GM12878 (cell line): ENCODE results near the gene FDX1.

Experiments used
- CEBPB ChIP-seq, 2 experiments: fragments of 150-350 bp in 1 of 2; IDR thresholded peaks; 2 replicates each; pipeline ENCODE4 v1.6.1; 2012 to 2014; ENCODE audit warnings: low read depth in 2 of 2, low read length in 2 of 2, borderline replicate concordance in 1 of 2, inconsistent platforms in 1 of 2
- CTCF ChIP-seq, 3 experiments: IDR thresholded peaks in 2 of 3; conservative IDR thresholded peaks in 1 of 3; 2 replicates each; pipeline ENCODE4 v1.5.1; 2011; ENCODE audit warnings: low read depth in 3 of 3, low read length in 3 of 3, mild to moderate bottlenecking in 3 of 3, control low read depth in 2 of 3, moderate library complexity in 2 of 3, inconsistent platforms in 1 of 3, mixed read lengths in 1 of 3; ENCODE audit not compliant: control insufficient read depth in 2 of 3, insufficient read depth in 1 of 3; ENCODE audit errors: extremely low read depth in 1 of 3
- FOXK2 ChIP-seq: fragments of 450-650 bp; IDR thresholded peaks from 2 replicates; pipeline ENCODE4 v1.6.1; 2017; ENCODE audit warnings: mild to moderate bottlenecking, moderate library complexity
- MYC ChIP-seq: IDR thresholded peaks from 2 replicates; pipeline ENCODE4 v1.6.1; 2011; ENCODE audit warnings: mild to moderate bottlenecking, low read length, moderate library complexity, inconsistent platforms; ENCODE audit not compliant: insufficient read depth, insufficient replicate concordance, insufficient read length, severe bottlenecking
- PRDM15 ChIP-seq: fragments of 450-650 bp; formaldehyde crosslinking; IDR thresholded peaks from 2 replicates; pipeline ENCODE4 v1.4.0; 2020; ENCODE audit warnings: mild to moderate bottlenecking, moderate library complexity
- REST ChIP-seq: IDR thresholded peaks from 2 replicates; pipeline ENCODE4 v1.6.1; 2012; ENCODE audit warnings: mild to moderate bottlenecking, low read depth, low read length
- SPI1 ChIP-seq: IDR thresholded peaks from 2 replicates; pipeline ENCODE4 v1.6.1; 2011; ENCODE audit warnings: low read depth, mild to moderate bottlenecking, low read length, moderate library complexity, borderline replicate concordance; ENCODE audit not compliant: insufficient read depth

- no peak for TF ChIP-seq PRDM15 (CRISPR knock-in tag)
- TF ChIP-seq CTCF (IDR thresholded peaks at IDR 0.05 in 2 of 3, conservative IDR thresholded peaks at IDR 0.05 in 1 of 3; ENCODE audit: control insufficient read depth in 2 of 3, extremely low read depth in 1 of 3, insufficient read depth in 1 of 3, low read depth in 3 of 3, low read length in 3 of 3), result no peak
- TF ChIP-seq REST, result no peak
- no peak for TF ChIP-seq SPI1
- TF ChIP-seq FOXK2, result no peak
- TF ChIP-seq MYC, result no peak
- no peak for TF ChIP-seq CEBPB (IDR thresholded peaks at IDR 0.05; ENCODE audit: borderline replicate concordance in 1 of 2, low read depth in 2 of 2, low read length in 2 of 2)
Measured at GRCh38 chr11:110425751-110426545, 3.8 kb upstream of the FDX1 start.
